ENCODE results near the gene SCP2. TPM values are rescaled to one million over a fixed set of nuclear protein-coding genes. Genes with fewer than 3 reads are reported as not detected.

The SCP2 gene
- total and polyA plus RNA-seq, 7 donors = 124 to 792 (median 176) TPM

- Histone ChIP-seq H3K27ac (no peak overlapping the region), H3K36me3 (peaks cover 0 to 17% (median 3%) of the 10 kb centered on the region in 4 donors), H3K4me1 (no peaks in the 10 kb centered on the region), H3K27me3 (no peaks in the 10 kb centered on the region), H3K9me3 (no peaks in the 10 kb centered on the region), H3K4me3 (no peak overlapping the region)
- WGBS, 2 donors = 93 to 95% methylated on average over 5 of the region's 5 CpGs
- no peak for DNase-seq
- intact Hi-C loops (cut with DNase I) = no loop called here
- TF ChIP-seq POLR2A (IDR thresholded peaks at IDR 0.05) (no peak), CTCF (IDR thresholded peaks at IDR 0.05) (no peak), EP300 (IDR thresholded peaks at IDR 0.05) (no peak), POLR2AphosphoS5 (IDR thresholded peaks at IDR 0.05) (no peak)
Measured at GRCh38 chr1:52892424-52893215, 34.5 kb upstream of the SCP2 start.

- Histone ChIP-seq H3K4me1 (no peaks in the 10 kb centered on the region), H3K4me3 (no peak overlapping the region), H3K9me3 (no peaks in the 10 kb centered on the region), H3K27ac (no peak overlapping the region), H3K27me3 (no peaks in the 10 kb centered on the region), H3K36me3 (peaks cover 0 to 17% (median 3%) of the 10 kb centered on the region in 4 donors)
- intact Hi-C loops (cut with DNase I) = no loop called here
- DNase-seq = no peak
- 55 to 56% methylated on average over 4 of the region's 4 CpGs for WGBS, 2 donors
- TF ChIP-seq EP300 (IDR thresholded peaks at IDR 0.05) (no peak), CTCF (IDR thresholded peaks at IDR 0.05) (no peak), POLR2AphosphoS5 (IDR thresholded peaks at IDR 0.05) (no peak), POLR2A (IDR thresholded peaks at IDR 0.05) (no peak)
Measured at GRCh38 chr1:52899445-52899894, 27.6 kb upstream of the SCP2 start.

GRCh38 chr1:52900402-52900801, 26.7 kb upstream of the SCP2 start:
- H3K36me3 ChIP-seq = peaks cover 0 to 10% (median 3%) of the 10 kb centered on the region in 4 donors
- H3K27me3 ChIP-seq = no peaks in the 10 kb centered on the region
- TF ChIP-seq POLR2A (IDR thresholded peaks at IDR 0.05) = no peak
- no peak for TF ChIP-seq EP300 (IDR thresholded peaks at IDR 0.05)
- no peak for TF ChIP-seq CTCF (IDR thresholded peaks at IDR 0.05)
- no peak for TF ChIP-seq POLR2AphosphoS5 (IDR thresholded peaks at IDR 0.05)
- H3K4me1 ChIP-seq = peaks cover 0 to 5% (median 0%) of the 10 kb centered on the region in 4 donors
- intact Hi-C loops (cut with DNase I) = no loop called here
- H3K4me3 ChIP-seq = no peak overlapping the region
- WGBS, 2 donors = 89 to 91% methylated on average over 2 of the region's 2 CpGs
- DNase-seq = no peak
- no peaks in the 10 kb centered on the region for H3K9me3 ChIP-seq
- H3K27ac ChIP-seq = no peak overlapping the region

- no peak overlapping the region for H3K27ac ChIP-seq
- no peak overlapping the region for H3K4me3 ChIP-seq
- H3K4me1 ChIP-seq = peaks cover 0 to 13% (median 2%) of the 10 kb centered on the region in 4 donors
- H3K9me3 ChIP-seq = no peaks in the 10 kb centered on the region
- DNase-seq = no peak
- 84 to 87% methylated on average over 1 of the region's 1 CpG for WGBS, 2 donors
- TF ChIP-seq POLR2A (IDR thresholded peaks at IDR 0.05) (no peak), POLR2AphosphoS5 (IDR thresholded peaks at IDR 0.05) (no peak), CTCF (IDR thresholded peaks at IDR 0.05) (no peak), EP300 (IDR thresholded peaks at IDR 0.05) (no peak)
- intact Hi-C loops (cut with DNase I) = no loop called here
- H3K27me3 ChIP-seq = no peaks in the 10 kb centered on the region
- peaks cover 0 to 3% (median 0%) of the 10 kb centered on the region in 4 donors for H3K36me3 ChIP-seq
Measured at GRCh38 chr1:52901384-52901783, 25.7 kb upstream of the SCP2 start.
